Activated CD8-positive, alpha-beta T cell treated with anti-CD3 and anti-CD28 coated beads for 36 hours (primary cell): Measurements from ENCODE around the gene GALNT9. TPM values are rescaled to one million over a fixed set of nuclear protein-coding genes. Genes with fewer than 3 reads are reported as not detected.
"Not testable (repeated sequence)": the region's sequence is repeated elsewhere in the genome, so short reads cannot be mapped to it uniquely, and the experiment has no call there.

Source experiments
- ATAC-seq: fragments of 200-7000 bp; cut with Tn5 transposase; one replicate; pipeline ENCODE4 v1.10.0; 2021; ENCODE audit warnings: mild to moderate bottlenecking, moderate library complexity
- CTCF ChIA-PET: fragments of 350-600 bp; sonication (Branson Sonifier 250); formaldehyde crosslinking; loops from one replicate; lab custom pipeline; 2021; ENCODE audit warnings: antibody characterized with exemption; lab: Charles Lee
- POLR2A ChIA-PET: fragments of 350-600 bp; sonication (Branson Sonifier 250); formaldehyde crosslinking; loops from one replicate; lab custom pipeline; 2021; ENCODE audit warnings: antibody characterized with exemption; lab: Charles Lee
- DNase-seq: peaks from one replicate; pipeline ENCODE4 v3.0.0-alpha.2; 2020
- H3K27ac Mint-ChIP-seq: one replicate; pipeline ENCODE4 v1.8.0; 2021; ENCODE audit warnings: mild to moderate bottlenecking, mixed read lengths
- H3K27me3 Mint-ChIP-seq: one replicate; pipeline ENCODE4 v1.8.0; 2021; ENCODE audit warnings: mixed read lengths
- H3K36me3 Mint-ChIP-seq: one replicate; pipeline ENCODE4 v1.8.0; 2021; ENCODE audit warnings: low read depth, mixed read lengths
- H3K4me1 Mint-ChIP-seq: one replicate; pipeline ENCODE4 v1.8.0; 2021; ENCODE audit warnings: low read depth, mixed read lengths
- H3K4me3 Mint-ChIP-seq: one replicate; pipeline ENCODE4 v1.8.0; 2021; ENCODE audit warnings: mild to moderate bottlenecking, moderate library complexity, mixed read lengths
- H3K9me3 Mint-ChIP-seq: one replicate; pipeline ENCODE4 v1.8.0; 2021; ENCODE audit warnings: mixed read lengths
- intact Hi-C: fragments of 100-400 bp; cut with micrococcal nuclease; formaldehyde crosslinking; loops from one replicate; pipeline ENCODE4 v1.10.0; 2022
- total RNA-seq, 2 experiments: library from RNA; stranded (reverse); gene quantifications; one replicate each; pipeline ENCODE4 v1.2.3, GENCODE V29; 2021
- TF ChIP-seq, protein P1 (sequence below): fragments of 200-600 bp; IDR thresholded peaks from one replicate; pipeline ENCODE4 v1.8.0; 2022; ENCODE audit warnings: antibody characterized with exemption, mild to moderate bottlenecking

Gene GALNT9
- not detected for total RNA-seq

- DNase-seq = peak; percentile 20
- Mint-ChIP-seq H3K27me3 (peaks cover 34% of the 10 kb centered on the region), H3K4me1 (peaks cover 18% of the 10 kb centered on the region), H3K9me3 (no peaks in the 10 kb centered on the region), H3K36me3 (no peaks in the 10 kb centered on the region), H3K27ac (no peak within 1 kb of the TSS), H3K4me3 (no peak within 1 kb of the TSS)
- ChIA-PET POLR2A (interaction anchor here (1.0 kb wide), 1 partner anchor 10 kb away, joined by 3 read pairs; no protein-coding TSS in a partner anchor), CTCF (interaction anchor here (1.4 kb wide), 1 partner anchor 85 kb away, joined by 4 read pairs; no protein-coding TSS in a partner anchor)
- ATAC-seq = no peak
- intact Hi-C loops = no loop called here
- TF ChIP-seq, protein P1, sequence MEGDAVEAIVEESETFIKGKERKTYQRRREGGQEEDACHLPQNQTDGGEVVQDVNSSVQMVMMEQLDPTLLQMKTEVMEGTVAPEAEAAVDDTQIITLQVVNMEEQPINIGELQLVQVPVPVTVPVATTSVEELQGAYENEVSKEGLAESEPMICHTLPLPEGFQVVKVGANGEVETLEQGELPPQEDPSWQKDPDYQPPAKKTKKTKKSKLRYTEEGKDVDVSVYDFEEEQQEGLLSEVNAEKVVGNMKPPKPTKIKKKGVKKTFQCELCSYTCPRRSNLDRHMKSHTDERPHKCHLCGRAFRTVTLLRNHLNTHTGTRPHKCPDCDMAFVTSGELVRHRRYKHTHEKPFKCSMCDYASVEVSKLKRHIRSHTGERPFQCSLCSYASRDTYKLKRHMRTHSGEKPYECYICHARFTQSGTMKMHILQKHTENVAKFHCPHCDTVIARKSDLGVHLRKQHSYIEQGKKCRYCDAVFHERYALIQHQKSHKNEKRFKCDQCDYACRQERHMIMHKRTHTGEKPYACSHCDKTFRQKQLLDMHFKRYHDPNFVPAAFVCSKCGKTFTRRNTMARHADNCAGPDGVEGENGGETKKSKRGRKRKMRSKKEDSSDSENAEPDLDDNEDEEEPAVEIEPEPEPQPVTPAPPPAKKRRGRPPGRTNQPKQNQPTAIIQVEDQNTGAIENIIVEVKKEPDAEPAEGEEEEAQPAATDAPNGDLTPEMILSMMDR = no peak
These were observed at the start of gene GALNT9 for GRCh38 chr12:132329036-132329719. TSS of gene GALNT9 (minus strand) at chr12:132329589. CDS start at chr12:132329203, 386 bp downstream.

DNA sequence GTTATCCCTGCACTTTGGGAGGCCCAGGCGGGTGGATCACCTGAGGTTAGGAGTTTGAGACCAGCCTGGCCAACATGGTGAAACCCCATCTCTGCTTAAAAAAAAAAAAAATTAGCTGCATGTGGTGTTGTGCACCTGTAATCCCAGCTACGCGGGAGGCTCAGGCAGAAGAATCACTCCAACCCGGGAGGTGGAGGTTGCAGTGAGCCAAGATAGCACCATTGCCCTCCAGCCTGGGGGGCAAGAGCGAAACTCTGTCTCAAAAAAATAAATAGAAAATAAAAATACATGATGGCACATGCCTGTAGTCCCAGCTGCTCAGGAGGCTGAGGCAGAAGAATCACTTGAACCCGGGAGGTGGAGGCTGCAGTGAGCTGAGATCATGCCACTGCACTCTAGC, 49.7 kb upstream of the GALNT9 start:
- POLR2A ChIA-PET, ATAC-seq, H3K27ac Mint-ChIP-seq, DNase-seq, CTCF ChIA-PET, H3K4me1 Mint-ChIP-seq, intact Hi-C loops, H3K9me3 Mint-ChIP-seq, H3K4me3 Mint-ChIP-seq, H3K36me3 Mint-ChIP-seq: not testable (repeated sequence)
- H3K27me3 Mint-ChIP-seq = peaks cover 25% of the 10 kb centered on the region

DNA sequence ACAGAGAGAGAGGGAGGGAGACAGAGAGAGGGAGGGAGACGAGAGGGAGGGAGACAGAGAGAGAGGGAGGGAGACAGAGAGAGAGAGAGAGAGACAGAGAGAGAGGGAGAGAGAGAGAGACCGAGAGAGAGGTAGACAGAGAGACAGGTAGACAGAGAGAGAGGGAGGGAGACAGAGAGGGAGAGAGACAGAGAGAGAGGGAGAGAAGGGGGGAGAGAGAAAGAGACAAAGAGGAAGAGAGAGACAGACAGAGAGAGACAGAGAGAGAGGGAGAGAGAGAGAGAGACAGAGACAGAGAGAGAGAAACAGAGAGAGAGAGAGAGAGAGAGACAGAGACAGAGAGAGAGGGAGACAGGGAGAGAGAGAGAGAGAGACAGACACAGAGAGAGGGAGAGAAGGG, 47.8 kb upstream of the GALNT9 start:
- no peak for DNase-seq
- H3K4me1 Mint-ChIP-seq = no peaks in the 10 kb centered on the region
- no peaks in the 10 kb centered on the region for H3K36me3 Mint-ChIP-seq
- no peak overlapping the region for H3K4me3 Mint-ChIP-seq
- no peak overlapping the region for H3K27ac Mint-ChIP-seq
- H3K27me3 Mint-ChIP-seq = peaks cover 30% of the 10 kb centered on the region
- POLR2A ChIA-PET = no interaction called here
- intact Hi-C loops = no loop called here
- TF ChIP-seq, protein P1 = no peak
- ATAC-seq = no peak
- H3K9me3 Mint-ChIP-seq = no peaks in the 10 kb centered on the region
- CTCF ChIA-PET = no interaction called here

GRCh38 chr12:132376464-132376830, 47.1 kb upstream of the GALNT9 start:
- Mint-ChIP-seq H3K4me3 (no peak overlapping the region), H3K36me3 (no peaks in the 10 kb centered on the region), H3K27ac (no peak overlapping the region), H3K4me1 (no peaks in the 10 kb centered on the region), H3K27me3 (peaks cover 34% of the 10 kb centered on the region), H3K9me3 (no peaks in the 10 kb centered on the region)
- intact Hi-C loops = no loop called here
- ChIA-PET POLR2A (no interaction called here), CTCF (no interaction called here)
- DNase-seq = no peak
- TF ChIP-seq, protein P1 = no peak
- no peak for ATAC-seq

GRCh38 chr12:132375747-132376463, 46.5 kb upstream of the GALNT9 start:
- POLR2A ChIA-PET = no interaction called here
- H3K9me3 Mint-ChIP-seq = no peaks in the 10 kb centered on the region
- no peak overlapping the region for H3K4me3 Mint-ChIP-seq
- DNase-seq = no peak
- H3K27ac Mint-ChIP-seq = no peak overlapping the region
- no peaks in the 10 kb centered on the region for H3K36me3 Mint-ChIP-seq
- H3K27me3 Mint-ChIP-seq = peaks cover 38% of the 10 kb centered on the region
- intact Hi-C loops = no loop called here
- CTCF ChIA-PET = no interaction called here
- H3K4me1 Mint-ChIP-seq = no peaks in the 10 kb centered on the region
- no peak for ATAC-seq
- TF ChIP-seq, protein P1 = no peak
